GM20431 (cell line): ENCODE measurements around the gene PRR12.

Experiments
- in situ Hi-C: fragments of 300-500 bp; cut with MseI, MboI; formaldehyde crosslinking; loops from one replicate; pipeline ENCODE4 v1.15.0; 2020; ENCODE audit warnings: low sequenced_read_pairs; ENCODE audit not compliant: unreplicated experiment

Gene PRR12

DNA sequence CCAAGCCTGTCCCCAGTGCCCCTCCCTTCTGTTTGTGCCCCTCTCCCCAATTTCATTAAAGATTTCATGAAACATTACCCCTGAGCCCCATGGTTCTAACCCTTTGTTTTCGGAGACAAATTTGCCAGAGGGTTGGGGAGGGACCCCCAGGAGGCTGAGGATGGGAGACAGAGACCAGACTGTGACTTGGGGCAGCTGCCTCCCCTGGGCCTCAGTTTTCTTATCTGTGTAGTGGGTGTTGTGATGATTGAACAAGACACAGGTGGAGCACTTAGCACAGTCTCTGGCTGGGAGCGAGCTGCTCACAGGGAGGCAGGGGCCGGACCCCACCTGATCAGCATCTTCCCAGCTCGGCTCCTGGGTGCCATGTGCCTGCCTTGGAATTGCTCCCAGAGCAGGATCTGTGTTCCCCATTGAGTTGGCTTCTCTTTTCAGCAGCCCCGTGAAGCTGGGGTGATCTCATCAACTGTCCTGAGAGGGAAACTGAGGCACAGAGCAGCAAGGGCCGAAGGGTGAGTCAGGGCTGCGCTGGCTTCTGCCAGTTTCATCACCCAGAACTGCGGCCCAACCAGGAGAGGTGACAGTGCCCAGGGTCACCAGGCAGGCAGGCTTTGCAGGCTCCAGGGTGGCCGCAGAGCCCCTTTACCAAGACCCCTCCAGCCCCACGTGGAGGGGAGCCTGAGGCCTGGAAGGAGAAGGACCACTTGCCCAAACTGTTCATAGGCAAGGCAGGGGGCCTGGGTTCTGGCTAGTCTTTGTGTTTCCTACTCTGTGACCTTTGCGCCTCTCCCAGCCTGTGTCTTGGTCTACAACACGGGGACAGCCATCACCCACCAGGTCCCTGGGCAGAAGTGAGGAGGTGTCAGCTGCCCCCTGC is 67.8 kb downstream of the PRR12 start:
- in situ Hi-C loops = no loop called here

GRCh38 chr19:49660338-49660961 is 69.5 kb downstream of the PRR12 start:
- in situ Hi-C loops = no loop called here

- in situ Hi-C loops = no loop called here
These were observed 71.0 kb downstream of the PRR12 start for GRCh38 chr19:49662011-49662410.

- in situ Hi-C loops = no loop called here
These were observed 72.2 kb downstream of the PRR12 start for GRCh38 chr19:49663224-49663623.

DNA sequence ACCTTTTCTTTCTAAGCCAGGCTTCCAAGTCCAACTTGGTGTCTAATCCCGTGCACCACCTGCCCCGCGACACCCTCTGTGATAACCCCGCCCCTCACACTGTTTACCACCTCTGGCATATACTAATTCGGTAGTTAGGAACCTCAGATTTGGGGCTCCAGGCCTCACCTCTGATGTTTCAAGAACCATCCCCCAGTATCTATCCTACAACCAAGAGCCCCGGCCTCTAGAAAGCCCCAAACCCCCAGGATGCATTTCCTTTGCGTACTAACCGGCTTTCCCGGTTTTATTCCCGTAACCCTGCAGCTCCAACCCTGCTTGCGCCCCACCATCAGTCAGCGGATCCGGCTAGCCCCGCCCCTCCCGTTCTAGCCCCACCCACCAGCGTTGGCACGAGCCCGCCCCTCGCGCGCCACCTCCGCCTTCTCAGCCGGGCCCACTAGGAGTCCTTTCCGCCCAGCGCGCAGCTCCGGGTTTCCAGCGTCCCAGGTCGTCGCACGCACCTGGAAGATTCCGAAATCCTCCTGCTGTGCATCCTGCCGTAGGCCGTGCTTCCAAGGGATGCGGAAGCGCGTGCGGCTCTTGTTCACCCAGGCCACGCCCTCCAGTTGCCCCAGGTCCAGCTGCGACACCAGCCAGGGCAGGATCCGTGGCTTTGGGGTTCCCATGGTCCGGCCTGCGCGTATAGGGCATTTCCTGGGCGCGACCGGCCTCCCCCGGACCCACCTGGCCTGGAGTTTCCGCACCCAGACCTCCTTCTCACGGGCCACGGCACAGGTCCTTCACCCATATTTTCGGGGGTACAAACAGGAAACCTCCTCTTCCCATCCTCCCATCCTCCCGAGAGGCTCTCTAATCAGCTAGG is 73.4 kb downstream of the PRR12 start:
- in situ Hi-C loops = no loop called here

- in situ Hi-C loops = no loop called here
These were observed 74.0 kb downstream of the PRR12 start for GRCh38 chr19:49665036-49665350.

DNA sequence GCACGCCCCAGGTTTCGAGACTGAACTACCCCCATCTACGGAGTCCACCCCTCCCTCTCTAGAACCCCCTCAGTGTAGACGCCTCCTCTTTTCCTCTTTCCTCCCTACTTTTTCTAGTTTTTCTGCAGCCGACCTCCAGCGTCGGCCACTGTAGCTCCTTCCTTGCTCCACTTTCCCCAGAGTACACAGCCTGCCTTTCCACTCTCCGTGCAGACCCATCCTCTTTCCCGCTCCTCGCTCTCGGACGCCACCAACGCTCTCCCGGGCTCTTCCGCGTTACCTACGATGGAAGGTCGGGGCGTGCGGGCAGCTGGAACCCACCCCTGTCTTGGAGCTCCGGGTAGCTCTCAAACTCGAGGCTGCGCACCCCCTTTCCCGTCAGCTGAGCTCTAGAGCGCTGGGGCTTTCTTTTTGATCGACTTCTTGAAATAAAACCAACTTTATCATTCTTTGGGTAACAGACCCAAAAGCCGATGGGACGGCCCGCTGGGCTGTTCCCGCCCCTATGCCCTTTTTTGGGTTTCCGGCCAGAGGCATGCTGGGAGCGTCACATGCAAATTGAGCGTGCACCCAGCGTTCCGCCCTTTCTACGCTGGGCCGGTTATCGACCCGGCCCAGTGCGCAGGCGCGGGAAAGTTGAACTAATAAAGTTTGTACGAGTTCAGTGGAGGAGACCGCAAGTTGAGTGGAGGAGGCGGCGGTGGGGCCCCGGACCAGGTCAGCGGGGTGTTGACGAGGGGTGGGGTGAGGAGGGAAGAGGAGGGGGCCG is 74.6 kb downstream of the PRR12 start, which contains the start of the genes BCL2L12 and IRF3:
Gene BCL2L12 (plus strand): TSS at position 583 of the 769 bp plus-strand sequence. CDS start 760 bp downstream, outside the sequence.
Gene IRF3 (minus strand): TSS at position 507 of the 769 bp plus-strand sequence. CDS start 1,019 bp downstream, outside the sequence.
- in situ Hi-C loops = no loop called here

DNA sequence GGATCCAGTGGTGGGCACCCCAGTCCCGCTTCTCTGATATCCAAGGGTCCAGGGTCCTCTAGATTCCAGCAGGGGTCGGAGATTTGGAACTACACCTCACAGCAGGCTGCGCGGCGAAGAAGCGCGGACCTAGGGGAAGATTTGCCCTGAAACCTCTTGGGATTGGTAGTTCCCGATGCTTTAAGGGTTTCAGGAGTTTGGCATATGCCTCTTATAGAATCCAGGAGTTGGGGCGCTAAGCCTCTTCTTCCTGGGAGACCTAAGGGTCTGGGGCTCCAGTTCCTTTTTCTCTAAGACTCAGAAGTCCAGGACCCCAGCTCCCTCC is 75.1 kb downstream of the PRR12 start:
- in situ Hi-C loops = no loop called here

DNA sequence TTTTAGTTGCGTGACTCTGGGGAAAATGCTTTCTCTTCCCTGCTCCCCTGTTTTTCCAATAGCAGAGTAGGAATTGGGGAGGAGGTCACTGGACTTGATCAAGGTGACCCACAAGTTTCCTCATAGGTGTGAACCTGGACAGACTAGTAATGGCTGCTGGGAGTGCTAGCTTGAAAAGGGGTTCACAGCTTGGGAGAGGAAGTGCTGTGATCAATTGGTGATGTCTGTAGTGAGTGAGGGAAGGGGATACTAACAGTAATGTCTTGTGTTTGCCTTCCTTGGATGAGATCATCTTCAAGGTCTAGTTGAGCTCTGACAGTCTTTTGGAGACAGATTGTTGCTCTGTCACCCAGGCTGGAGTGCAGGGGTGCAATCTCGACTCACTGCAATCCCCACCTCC is 76.5 kb downstream of the PRR12 start:
- in situ Hi-C loops = no loop called here

- in situ Hi-C loops = no loop called here
These were observed 78.5 kb downstream of the PRR12 start for GRCh38 chr19:49669516-49669915.

DNA sequence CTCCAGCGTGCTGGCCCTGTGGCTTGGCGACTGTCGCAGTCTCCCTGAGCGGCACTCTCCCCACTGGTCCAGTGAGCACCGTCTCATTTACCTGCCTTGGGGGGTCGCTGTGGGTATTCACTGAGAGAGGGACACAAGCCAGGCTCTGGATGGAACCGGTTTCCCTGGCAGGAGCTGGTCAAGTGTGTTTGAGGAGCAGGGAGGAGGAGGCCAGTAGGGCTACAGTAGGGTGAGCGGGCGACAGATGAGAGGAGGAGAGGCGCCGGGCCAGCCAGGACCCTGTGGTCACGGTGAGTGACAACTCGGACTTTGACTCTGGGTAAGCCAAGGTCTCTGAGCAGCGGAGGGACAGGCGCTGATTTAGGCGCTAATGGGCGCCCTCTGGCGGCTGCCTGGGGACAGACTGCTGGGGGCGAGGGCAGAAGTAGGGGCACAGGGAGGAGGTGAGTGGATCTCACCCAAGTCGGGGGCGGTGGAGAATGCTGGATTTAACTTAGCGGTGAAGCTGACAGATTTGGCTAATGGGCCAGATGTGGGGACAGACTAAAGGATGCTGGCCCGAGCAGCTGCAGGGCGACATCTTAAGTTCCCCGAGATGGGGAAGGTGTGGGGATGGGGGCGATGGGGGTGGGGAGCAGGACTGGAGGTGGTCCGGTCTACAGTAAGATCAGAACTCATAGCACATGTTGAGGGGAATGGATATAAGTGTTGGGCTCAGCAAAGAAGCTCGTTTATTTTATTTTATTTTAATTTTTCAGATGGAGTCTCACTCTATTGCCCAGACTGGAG is 81.3 kb downstream of the PRR12 start:
- in situ Hi-C loops = no loop called here
